Thoracic aorta (tissue), 2 donors: ENCODE results near the gene PHF2. TPM values are rescaled to one million over a fixed set of nuclear protein-coding genes. Genes with fewer than 3 reads are reported as not detected.

Experiments used
- ATAC-seq: fragments of 150-250 bp; one replicate; pipeline ENCODE4 v1.8.0; 2017; ENCODE audit warnings: low read depth; ENCODE audit not compliant: insufficient number of reproducible peaks, low FRiP score
- DNase-seq: peaks from one replicate; pipeline ENCODE4 v3.0.0-alpha.2; 2020; ENCODE audit warnings: low spot score
- H3K27ac ChIP-seq, 2 donors: fragments of 200-600 bp; sonication (generic); 1 replicate in 1 of 2; 2 replicates in 1 of 2; pipeline ENCODE4 v1.5.1; 2016; ENCODE audit warnings: mild to moderate bottlenecking in 2 of 2, moderate library complexity in 2 of 2
- H3K27me3 ChIP-seq: fragments of 200-600 bp; sonication (generic); replicated peaks from 2 replicates; pipeline ENCODE4 v1.6.0; 2016; ENCODE audit warnings: mild to moderate bottlenecking; ENCODE audit not compliant: insufficient read depth
- H3K36me3 ChIP-seq: fragments of 200-600 bp; sonication (generic); one replicate; pipeline ENCODE4 v1.5.1; 2016
- H3K4me1 ChIP-seq, 2 donors: fragments of 200-600 bp; sonication (generic); 1 replicate in 1 of 2; 2 replicates in 1 of 2; pipeline versions ENCODE4 v1.5.1 to v1.6.0; 2016; ENCODE audit warnings: low read depth in 2 of 2, mild to moderate bottlenecking in 1 of 2; ENCODE audit not compliant: control insufficient read depth in 1 of 2
- H3K4me3 ChIP-seq: fragments of 200-600 bp; sonication (generic); 2 replicates; pipeline ENCODE4 v1.5.1; 2016; ENCODE audit warnings: mild to moderate bottlenecking
- H3K9me3 ChIP-seq: fragments of 200-600 bp; sonication (generic); 2 replicates; pipeline ENCODE4 v1.5.1; 2016
- total RNA-seq, 2 donors: library from RNA; depleted of rRNA; stranded (reverse); fragments of >200 nt; gene quantifications; one replicate each; pipeline versions ENCODE4 v1.1.0 to v1.2.3, GENCODE V29; 2016
- TF ChIP-seq, protein P1 (sequence below): fragments of 200-600 bp; sonication (generic); IDR thresholded peaks from one replicate; pipeline ENCODE4 v1.5.1; 2019; ENCODE audit warnings: antibody characterized with exemption

PHF2 gene
- total RNA-seq, 2 donors from 2014 or later, result 29.9 to 36.6 TPM

DNA sequence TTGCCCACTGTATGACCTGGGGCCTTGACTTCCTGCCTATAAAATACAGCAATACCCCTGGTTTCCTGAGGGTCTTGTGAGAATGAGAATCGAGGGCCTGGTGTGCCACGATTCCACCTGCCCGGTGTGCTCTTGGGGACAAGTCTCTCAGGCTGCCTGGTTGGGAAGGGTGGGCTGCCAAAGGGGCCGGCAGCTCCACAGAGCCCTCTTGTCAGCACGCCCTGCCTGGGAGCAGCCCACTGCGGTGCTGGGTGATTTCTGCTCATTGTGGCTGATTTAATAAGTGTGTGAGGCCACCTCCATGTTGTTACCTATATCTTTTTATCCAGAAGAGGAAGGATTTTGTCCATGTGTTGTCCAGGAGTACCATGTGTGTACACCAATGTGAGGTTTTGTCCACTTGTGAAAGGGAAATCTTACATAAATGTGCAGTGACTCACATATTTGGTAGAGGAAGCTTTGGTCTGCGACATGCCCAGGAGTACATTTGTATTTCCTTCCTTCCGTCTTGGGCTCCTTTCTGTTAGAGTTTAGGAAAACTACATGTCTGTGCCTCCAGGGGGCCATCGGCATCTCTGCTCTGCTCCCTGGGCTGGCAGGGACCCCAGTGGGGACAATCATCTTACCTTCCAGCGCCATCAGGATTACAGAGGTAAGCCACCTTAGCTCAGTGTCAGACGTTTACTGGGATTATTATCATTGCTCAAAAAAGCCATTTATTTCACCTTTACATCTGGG lies 108.6 kb downstream of the PHF2 start:
- no peaks in the 10 kb centered on the region for H3K36me3 ChIP-seq
- H3K27ac ChIP-seq, result no peak overlapping the region
- H3K9me3 ChIP-seq, result peaks cover 12% of the 10 kb centered on the region
- TF ChIP-seq, protein P1, sequence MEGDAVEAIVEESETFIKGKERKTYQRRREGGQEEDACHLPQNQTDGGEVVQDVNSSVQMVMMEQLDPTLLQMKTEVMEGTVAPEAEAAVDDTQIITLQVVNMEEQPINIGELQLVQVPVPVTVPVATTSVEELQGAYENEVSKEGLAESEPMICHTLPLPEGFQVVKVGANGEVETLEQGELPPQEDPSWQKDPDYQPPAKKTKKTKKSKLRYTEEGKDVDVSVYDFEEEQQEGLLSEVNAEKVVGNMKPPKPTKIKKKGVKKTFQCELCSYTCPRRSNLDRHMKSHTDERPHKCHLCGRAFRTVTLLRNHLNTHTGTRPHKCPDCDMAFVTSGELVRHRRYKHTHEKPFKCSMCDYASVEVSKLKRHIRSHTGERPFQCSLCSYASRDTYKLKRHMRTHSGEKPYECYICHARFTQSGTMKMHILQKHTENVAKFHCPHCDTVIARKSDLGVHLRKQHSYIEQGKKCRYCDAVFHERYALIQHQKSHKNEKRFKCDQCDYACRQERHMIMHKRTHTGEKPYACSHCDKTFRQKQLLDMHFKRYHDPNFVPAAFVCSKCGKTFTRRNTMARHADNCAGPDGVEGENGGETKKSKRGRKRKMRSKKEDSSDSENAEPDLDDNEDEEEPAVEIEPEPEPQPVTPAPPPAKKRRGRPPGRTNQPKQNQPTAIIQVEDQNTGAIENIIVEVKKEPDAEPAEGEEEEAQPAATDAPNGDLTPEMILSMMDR, result no peak
- DNase-seq (no peak), ATAC-seq (no peak)
- H3K4me1 ChIP-seq, result no peaks in the 10 kb centered on the region
- H3K27me3 ChIP-seq, result no peaks in the 10 kb centered on the region
- no peak overlapping the region for H3K4me3 ChIP-seq

DNA sequence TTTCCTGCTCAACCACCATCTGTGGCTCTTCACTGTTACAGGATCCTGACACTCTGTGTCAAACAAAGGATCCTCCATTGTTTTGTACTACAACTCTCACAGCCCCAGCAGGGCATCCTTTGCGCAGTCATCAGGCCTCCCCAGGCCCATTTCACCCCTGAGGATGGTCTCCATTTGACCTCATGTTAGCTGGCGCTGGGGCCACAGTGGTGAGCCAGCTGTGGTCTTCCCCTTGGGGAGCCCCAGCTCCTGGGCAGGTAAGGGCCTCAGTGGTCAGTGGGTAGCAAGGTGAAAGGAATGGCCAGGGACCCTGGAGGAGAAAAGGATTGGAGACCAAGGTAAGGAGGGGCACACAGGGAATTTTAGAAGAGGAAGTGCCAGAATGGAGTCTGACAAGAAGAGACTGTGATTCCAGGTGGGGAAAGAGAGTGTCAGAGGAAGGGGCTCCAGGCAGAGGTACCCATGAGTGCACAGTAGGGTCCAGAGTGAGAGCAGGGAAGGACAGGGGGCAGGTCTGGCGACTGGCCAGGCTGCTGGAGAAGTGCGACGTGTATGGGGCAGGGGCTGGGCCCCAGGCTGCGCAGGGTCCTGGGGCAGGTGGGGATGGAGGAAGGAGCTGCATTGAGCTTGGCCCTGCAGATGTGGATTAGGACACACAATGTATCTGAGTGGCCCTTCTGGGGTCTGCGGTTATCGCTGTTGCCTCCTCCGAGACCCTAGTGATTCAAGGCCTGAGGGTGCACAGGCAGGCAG lies 109.9 kb downstream of the PHF2 start:
- DNase-seq (no peak), ATAC-seq (no peak)
- Histone ChIP-seq H3K27me3 (no peaks in the 10 kb centered on the region), H3K9me3 (peaks cover 14% of the 10 kb centered on the region), H3K4me3 (no peak overlapping the region), H3K4me1 (no peaks in the 10 kb centered on the region), H3K27ac (no peak overlapping the region), H3K36me3 (no peaks in the 10 kb centered on the region)
- TF ChIP-seq, protein P1, result no peak

DNA sequence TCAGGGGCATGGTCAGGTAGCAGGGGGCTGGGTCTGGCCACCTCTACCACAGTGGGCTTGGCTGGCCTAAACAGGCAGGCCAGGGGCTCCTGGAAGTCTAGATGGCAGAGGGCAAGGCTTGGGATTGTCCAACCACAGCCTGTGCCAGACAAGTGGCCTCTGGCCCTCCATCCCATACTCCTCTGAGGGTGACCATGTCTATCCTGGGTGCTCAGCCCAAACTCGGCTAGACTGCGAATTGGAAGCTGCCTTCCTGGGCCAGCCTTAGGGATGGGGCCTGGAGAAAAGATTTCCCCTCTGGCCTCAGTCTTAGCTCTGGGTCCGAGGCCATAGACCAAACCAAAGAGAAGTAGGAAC lies 110.5 kb downstream of the PHF2 start:
- peaks cover 14% of the 10 kb centered on the region for H3K9me3 ChIP-seq
- H3K36me3 ChIP-seq, result no peaks in the 10 kb centered on the region
- ATAC-seq (no peak), DNase-seq (no peak)
- no peak overlapping the region for H3K27ac ChIP-seq
- no peaks in the 10 kb centered on the region for H3K27me3 ChIP-seq
- H3K4me1 ChIP-seq, result no peaks in the 10 kb centered on the region
- TF ChIP-seq, protein P1, result no peak
- no peak overlapping the region for H3K4me3 ChIP-seq

DNA sequence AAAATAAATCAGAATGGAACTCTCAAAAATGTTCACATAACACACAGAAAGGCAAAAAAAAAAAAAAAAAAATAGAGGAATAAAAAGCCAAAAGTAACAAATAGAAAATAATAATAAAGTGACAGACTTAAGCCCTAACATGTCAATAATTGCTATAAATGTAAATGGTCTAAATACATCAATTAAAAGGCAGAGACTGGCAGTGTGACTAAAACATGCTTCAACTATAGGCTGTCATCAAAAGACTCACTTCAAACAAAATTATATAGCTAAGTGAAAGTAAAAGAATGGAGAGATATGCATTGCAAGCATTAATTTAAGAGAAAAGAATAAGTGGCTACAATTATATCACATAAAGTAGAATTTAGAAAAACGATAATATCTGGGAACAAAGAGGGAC lies 114.2 kb downstream of the PHF2 start:
- Histone ChIP-seq H3K27ac (no peak overlapping the region), H3K36me3 (no peaks in the 10 kb centered on the region), H3K9me3 (peaks cover 14% of the 10 kb centered on the region), H3K27me3 (no peaks in the 10 kb centered on the region), H3K4me3 (no peak overlapping the region), H3K4me1 (no peaks in the 10 kb centered on the region)
- no peak for ATAC-seq
- DNase-seq, result no peak
- TF ChIP-seq, protein P1, result no peak

DNA sequence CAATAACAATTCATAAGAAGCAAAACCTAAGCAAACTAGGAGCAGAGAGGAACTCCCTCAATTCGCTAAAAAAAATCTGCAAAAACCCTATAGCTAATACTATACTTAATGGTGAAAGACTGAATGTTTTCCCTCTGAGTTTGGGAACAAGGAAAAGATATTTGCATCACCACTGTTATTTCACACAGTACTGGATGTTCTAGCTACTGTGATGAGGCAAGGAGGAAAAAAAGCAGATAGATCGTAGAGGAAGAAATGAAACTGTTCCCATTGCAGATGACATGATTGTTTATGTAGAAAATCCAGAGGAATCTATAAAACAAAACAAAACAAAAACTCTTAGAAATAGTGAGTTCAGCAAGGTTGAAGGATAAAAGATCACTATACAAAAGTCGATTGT lies 116.7 kb downstream of the PHF2 start:
- Histone ChIP-seq H3K4me3 (no peak overlapping the region), H3K9me3 (peaks cover 14% of the 10 kb centered on the region), H3K4me1 (no peaks in the 10 kb centered on the region), H3K27ac (no peak overlapping the region), H3K36me3 (no peaks in the 10 kb centered on the region), H3K27me3 (no peaks in the 10 kb centered on the region)
- ATAC-seq (no peak), DNase-seq (no peak)
- TF ChIP-seq, protein P1, result no peak
